Stromal cell of bone marrow (primary cell): ENCODE results near the gene BAIAP3.

Experiments
- DNase-seq: peaks from one replicate; pipeline ENCODE4 v3.0.0-alpha.2; 2012; ENCODE audit warnings: low read depth

Gene BAIAP3

DNA sequence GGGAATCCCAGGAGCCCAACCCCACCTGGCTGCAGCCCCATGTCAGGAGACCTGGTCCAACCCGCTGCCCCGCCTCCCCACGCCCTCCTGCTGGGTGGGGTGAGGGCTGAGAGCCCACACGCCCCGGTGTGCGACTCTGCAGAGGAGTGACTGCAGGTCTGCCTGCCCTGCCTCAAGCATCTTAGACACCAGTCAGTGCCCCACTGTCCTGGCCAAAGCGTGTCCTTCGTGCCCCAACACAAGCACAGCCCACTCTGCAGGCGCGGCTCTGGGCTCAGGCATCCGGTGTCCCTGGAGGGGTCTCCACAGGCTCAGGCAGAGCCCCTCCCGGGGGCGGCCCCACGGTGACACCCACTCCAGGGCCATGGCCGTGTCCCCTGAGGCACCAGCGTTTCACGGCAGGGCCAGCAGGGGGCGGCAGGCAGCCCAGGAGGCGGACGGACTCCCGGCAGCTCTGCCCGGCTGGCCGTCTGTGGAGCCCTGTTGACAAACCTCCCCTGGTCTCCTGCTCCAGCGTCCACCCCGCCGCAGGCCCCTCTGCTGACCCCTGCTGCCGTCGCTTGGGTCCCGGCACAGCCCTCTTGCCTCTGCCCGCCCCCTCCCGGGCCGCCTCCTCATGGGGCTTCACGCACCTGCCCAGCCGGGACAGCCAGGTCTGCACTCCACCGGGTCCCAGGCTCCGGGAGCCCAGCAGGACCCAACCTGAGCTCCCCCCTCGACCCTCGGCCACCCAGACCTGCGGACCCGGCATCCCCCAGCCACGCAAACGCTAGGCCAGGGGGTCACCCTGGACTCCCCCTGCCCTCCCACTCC lies 32.6 kb upstream of the BAIAP3 start:
- DNase-seq = peak; percentile 16

DNA sequence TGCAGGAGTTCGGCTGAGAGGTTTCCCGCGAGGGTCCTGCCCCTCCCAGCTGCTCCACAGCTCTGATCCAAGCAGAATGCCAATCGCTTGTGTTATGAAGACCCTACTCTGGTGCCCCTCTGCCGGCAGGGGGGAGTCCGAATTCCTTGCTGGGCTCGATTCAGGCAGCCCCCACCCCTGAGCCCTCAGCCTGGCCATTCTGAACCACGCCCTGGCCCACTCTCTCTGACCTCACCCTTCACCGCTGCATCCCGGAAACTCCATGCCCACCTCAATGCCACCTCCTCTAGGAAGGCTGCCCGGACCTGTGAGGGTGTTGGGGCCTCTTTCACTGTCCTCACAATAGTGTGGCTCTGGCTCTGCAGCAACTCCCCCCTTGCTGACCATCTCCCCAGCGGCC lies 31.9 kb upstream of the BAIAP3 start:
- DNase-seq = no peak

DNA sequence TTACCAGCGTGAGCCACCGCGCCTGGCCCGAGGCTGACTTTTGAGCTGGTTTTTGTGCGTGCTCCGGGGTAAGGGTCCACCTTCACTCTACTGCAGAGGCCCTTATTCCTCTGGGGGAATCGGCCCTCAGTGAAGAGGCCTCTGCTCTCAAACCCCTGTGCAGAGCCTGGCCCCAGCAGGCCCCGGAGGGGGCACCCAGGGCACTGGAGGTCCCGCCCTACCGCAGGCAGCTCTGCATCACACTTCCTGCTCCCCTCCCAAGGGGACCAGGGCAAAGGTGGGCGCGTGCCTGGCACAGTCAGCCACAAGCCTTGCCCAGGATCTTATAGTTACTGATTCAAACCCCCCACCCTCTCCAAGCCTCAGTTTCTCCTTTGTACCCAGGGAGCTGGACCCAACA lies 27.6 kb upstream of the BAIAP3 start:
- DNase-seq = no peak

DNA sequence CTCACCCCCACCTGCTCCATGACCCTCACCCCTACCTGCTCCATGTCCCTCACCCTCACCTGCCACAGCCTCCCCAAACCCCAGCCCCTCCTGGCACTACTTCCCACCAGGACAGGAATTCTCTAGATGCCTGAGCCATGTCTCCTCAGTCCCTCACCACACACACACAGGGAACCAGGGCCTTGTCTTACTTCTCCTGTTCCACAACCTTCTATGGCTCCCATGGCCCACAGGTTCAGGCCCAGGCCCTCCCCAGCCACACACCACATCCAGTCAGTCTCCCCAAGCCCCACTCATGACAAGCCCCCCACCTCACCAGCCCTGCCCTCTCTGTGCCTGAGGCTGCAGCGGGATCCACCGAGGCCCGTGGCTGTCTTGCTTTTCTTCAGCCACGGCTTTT lies 27.1 kb upstream of the BAIAP3 start:
- no peak for DNase-seq

DNA sequence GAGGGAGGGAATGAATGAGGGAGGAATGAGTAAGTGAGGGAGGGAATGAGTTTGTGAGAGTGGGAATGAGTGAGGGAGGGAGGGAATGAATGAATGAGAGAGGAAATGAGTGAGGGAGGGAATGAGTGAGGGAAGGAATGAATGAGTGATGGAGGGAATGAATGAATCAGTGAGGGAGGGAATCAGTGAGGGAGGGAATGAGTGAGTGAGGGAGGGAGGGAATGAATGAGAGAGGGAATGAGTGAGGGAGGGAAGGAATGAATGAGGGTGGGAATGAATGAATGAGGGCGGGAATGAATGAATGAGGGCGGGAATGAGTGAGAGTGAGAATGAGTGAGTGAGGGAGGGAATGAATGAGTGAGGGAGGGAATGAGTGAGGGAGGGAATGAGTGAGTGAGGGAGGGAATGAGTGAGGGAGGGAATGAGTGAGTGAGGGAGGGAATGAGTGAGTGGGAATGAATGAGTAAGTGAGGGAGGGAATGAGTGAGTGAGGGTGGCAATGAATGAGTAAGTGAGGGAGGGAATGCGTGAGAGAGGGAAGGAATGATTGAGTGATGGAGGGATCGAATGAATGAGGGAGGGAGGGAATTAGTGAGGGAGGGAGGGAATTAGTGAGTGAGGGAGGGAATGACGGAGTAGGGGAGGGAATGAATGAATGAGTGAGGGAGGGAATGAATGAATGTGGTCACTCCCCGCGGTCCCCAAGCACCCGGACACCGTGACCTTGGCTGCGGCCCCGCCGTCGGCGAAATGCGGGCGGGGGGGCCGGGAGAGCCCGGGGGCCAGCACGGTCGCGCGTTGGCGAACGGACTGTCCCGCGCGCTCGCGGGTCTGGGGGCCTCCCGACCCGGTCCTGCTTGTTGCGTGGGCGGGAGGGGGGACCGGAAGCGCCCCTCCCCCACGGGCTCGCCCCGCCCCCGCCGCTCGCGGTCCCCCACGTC lies 25.1 kb upstream of the BAIAP3 start:
- no peak for DNase-seq

DNA sequence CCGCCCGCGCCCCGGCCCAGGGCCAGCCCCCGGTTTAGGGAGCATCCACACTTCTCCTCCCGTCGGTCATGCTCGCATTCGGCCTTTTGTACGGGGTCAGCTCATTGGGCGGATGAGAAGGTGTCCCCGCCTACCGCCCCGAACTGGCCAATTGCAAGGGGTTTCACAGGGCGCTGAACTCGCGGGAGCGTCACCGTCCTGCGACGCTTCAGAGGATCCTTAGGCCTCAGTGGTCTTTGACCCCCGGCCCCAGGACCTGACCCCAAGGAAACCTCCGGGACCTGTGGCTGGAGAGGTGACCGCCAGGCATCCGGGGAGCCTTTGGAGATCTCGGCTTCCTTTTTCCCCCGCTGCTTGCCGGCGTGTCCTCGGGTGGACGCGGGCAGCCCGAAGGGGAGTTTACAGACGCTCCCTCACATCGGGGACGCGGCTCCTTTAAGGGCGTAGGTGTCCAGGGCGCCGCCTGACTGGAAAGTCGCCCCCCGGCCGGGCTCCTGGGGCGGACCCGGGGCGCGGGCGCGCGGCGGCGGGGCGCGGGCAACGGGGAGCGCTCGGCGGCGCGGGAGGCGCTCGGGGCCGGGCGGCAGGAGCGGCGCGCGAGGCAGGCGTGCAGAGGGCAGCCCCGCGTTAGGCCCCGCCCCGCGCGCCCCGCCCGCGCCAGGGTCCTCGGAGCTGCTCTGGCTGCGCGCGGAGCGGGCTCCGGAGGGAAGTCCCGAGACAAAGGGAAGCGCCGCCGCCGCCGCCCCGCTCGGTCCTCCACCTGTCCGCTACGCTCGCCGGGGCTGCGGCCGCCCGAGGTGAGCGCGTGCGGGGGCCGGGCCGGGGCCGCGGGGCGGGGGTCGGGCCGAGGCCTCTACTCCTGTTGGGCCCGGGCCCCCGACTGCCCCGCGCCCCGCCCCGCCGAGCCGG lies 24.2 kb upstream of the BAIAP3 start, which contains the start of gene UBE2I:
Gene UBE2I, plus strand, starts transcription at position 660 of the 909 bp plus-strand sequence. CDS start 4,395 bp downstream, outside the sequence.
- DNase-seq = peak; percentile 93

- DNase-seq = no peak
Observed at GRCh38 chr16:1309888-1310831, 23.3 kb upstream of the BAIAP3 start.

- no peak for DNase-seq
Observed at GRCh38 chr16:1310832-1311200, 22.6 kb upstream of the BAIAP3 start.

DNA sequence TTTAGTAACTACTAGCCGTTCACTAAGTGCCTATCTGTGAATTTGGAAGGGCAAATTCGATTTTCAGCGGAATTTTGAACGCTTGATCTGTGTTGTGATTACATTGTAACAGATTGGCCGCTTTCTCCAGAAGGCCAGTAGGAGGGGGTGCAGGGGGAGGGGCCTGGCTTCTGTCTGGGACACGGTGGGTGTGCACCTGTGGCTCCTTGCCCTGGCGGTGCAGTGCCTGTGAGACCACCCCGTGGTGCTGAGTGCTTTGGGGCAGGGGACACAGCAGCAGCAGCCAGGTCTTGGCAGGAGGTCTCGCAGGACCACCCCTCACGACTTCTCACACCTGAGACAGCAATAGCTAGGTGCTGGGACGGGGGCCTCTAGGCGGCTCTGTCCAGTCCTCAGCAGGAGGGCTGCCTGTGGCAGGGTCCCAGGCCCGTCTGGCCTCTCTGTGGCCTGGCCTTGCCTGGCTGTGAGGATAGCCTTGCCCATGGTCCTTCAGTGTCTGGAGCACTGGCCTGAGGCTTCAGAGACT lies 22.2 kb upstream of the BAIAP3 start:
- no peak for DNase-seq

- DNase-seq = no peak
Observed at GRCh38 chr16:1311738-1312466, 21.5 kb upstream of the BAIAP3 start.

DNA sequence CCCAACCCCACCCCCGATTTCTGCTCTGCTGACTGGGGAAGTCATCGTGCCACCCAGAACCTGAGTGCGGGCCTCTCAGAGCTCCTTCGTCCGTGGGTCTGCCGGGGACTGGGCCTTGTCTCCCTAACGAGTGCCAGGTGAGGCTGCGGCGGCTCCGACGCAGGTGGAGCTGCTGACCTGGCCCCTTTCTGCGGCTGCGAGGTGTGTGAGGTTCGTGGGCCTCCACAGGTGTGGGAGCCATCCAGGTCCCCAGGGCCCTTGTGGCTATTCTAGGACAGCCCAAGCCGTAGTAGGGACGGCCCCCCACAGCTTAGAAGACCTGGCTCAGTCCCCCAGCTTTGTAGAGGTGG lies 21.0 kb upstream of the BAIAP3 start:
- no peak for DNase-seq

GRCh38 chr16:1312903-1313302 lies 20.5 kb upstream of the BAIAP3 start:
- DNase-seq = no peak

GRCh38 chr16:1313721-1314369 lies 19.6 kb upstream of the BAIAP3 start:
- no peak for DNase-seq

DNA sequence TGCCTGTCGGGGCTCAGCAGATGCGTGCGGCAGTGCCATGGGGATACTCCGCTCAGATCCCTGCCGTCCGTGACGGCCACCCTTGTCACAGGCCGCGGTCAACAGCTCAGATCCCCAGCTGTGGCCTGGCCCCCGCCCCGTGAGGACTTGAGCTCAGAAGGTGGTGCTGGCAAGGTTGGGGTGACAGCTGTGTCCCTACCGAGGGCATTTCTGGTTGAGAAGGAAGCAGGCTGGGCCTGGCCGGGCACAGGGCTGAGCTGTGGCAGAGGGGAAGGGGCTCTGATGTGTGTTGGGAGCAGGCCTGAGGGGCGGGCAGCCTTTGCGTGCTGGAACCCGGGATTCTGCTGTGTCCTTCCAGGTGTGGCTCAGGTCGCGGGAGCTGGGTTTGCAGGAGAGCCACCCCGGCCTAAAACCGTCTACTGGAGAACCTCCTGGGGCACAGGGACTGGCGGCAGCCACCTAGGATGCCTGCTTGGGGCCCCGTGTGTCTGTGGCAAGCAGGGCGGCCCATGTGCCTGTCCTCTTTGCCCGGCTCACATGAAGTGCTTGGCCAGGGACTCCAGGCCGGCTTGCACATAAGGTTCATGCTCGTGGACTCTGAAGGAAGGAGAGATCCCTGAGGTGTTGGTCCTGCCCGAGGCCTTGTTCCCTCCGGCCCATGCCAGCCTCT lies 18.9 kb upstream of the BAIAP3 start:
- DNase-seq = no peak

- no peak for DNase-seq
Observed at GRCh38 chr16:1315081-1316032, 18.1 kb upstream of the BAIAP3 start.

- no peak for DNase-seq
Observed at GRCh38 chr16:1316033-1316405, 17.4 kb upstream of the BAIAP3 start.

GRCh38 chr16:1317479-1318267 lies 15.8 kb upstream of the BAIAP3 start:
- DNase-seq = no peak
